AG09309 (cell line): ENCODE results near the gene FOXA3.

Experiments used
- DNase-seq: peaks from one replicate; pipeline ENCODE4 v3.0.0-alpha.2; 2010; ENCODE audit warnings: low read depth
- H3K4me3 ChIP-seq: 2 replicates; pipeline ENCODE4 v1.5.1; 2011; ENCODE audit warnings: mild to moderate bottlenecking, low read depth, low read length, moderate library complexity; ENCODE audit not compliant: control insufficient read depth
- TF ChIP-seq, protein P1 (sequence below): IDR thresholded peaks from 2 replicates; pipeline ENCODE4 v1.5.1; 2011; ENCODE audit warnings: mild to moderate bottlenecking, low read depth, low read length, inconsistent platforms; ENCODE audit not compliant: insufficient read depth, control insufficient read depth; ENCODE audit errors: missing control alignments

FOXA3 gene

DNA sequence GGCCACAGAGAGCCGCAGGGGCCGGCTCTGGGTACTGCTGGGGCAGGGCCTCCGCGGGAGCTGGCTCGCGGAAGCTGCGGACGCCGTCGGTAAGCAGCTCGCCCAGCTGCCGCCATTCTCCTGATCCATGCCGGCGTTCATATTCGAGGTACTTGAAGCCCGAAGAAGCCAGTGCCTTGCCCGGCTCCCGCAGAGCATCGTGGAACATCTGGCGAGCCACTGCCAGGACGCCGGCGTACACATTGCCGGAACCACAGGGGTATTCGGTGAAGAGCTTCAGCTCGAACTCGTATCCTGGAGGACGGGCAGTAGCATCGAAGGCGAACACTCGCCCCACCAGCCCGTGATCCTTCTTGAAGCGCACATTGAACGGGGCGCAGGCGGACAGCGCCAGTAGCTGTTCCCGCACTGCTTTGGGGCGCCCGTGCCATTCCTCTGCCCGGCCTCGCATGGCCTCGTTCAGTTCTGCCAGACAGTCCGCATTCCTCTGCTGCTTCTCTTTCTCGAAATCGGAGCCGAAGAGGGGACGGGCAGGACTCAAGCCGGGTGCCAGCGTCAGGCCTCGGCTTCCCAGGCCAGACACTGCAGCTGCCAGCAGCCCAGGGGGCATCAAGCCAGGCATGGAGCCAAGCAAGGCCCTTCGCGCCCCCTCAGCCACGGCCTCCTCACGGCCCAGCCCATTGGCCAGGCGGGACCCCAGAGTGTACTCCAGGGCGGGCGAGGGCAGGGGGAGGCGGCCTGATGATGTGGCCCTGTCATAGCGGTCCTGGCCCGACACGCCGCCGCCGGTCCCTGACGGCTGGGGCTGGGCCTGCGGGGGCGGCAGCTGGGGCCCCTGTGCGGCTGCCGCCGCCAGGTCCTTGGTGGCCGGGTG, 20.8 kb downstream of the FOXA3 start:
- no peak for DNase-seq

DNA sequence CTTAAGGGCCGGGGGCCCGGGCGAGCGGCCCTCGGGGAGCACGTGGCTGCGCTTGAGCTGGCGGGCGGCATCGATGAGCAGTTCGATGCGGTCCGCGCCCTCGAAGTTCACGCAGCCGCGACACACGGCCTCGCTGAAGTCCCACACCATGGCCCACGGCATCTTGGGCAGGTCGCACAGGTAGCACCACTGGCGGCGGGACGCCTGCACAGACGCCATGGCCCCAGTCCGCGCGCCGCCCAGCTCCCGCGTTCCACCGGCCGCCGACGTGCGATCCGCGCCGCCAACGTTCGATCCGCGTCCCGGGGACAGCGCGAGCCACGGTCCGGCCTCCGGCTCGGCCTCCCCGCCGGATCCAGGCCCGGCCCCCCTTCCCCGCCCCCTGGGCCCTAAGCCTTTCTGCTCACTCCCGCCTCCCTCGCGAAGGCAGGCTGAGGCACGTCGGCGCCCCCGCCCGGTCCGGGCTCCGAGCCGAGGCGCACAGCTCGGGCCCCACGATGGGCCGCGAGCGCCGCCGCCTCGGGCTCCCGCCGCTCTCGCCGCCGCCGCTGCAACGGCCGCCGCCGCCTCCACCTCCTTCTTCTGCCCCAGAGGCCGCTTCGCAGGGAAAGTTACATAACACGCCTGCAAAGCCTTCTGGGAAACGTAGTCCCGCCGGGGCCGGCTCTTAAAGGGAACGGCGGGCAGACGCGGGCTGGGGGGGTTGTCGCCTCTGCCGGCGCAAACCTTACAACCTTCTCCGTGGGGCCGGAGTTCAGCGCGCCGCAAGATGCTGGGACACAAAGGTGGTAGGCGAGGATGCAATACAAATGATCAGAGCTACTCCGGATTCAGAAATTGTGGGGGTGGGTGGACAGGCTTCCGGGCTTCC, 21.7 kb downstream of the FOXA3 start, which contains the start of gene IRF2BP1:
IRF2BP1 (minus strand) TSS at position 586 of the 871 bp plus-strand sequence; CDS start at position 219, 367 bp downstream.
- TF ChIP-seq, protein P1, sequence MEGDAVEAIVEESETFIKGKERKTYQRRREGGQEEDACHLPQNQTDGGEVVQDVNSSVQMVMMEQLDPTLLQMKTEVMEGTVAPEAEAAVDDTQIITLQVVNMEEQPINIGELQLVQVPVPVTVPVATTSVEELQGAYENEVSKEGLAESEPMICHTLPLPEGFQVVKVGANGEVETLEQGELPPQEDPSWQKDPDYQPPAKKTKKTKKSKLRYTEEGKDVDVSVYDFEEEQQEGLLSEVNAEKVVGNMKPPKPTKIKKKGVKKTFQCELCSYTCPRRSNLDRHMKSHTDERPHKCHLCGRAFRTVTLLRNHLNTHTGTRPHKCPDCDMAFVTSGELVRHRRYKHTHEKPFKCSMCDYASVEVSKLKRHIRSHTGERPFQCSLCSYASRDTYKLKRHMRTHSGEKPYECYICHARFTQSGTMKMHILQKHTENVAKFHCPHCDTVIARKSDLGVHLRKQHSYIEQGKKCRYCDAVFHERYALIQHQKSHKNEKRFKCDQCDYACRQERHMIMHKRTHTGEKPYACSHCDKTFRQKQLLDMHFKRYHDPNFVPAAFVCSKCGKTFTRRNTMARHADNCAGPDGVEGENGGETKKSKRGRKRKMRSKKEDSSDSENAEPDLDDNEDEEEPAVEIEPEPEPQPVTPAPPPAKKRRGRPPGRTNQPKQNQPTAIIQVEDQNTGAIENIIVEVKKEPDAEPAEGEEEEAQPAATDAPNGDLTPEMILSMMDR, result no peak
- peak within 1 kb of the TSS; percentile 62 for H3K4me3 ChIP-seq
- DNase-seq, result peak; percentile 70

More for the DNA sequence above, 20.8 kb downstream of the FOXA3 start:
- H3K4me3 ChIP-seq, result peak overlapping the region; percentile 62
- TF ChIP-seq, protein P1, result no peak

DNA sequence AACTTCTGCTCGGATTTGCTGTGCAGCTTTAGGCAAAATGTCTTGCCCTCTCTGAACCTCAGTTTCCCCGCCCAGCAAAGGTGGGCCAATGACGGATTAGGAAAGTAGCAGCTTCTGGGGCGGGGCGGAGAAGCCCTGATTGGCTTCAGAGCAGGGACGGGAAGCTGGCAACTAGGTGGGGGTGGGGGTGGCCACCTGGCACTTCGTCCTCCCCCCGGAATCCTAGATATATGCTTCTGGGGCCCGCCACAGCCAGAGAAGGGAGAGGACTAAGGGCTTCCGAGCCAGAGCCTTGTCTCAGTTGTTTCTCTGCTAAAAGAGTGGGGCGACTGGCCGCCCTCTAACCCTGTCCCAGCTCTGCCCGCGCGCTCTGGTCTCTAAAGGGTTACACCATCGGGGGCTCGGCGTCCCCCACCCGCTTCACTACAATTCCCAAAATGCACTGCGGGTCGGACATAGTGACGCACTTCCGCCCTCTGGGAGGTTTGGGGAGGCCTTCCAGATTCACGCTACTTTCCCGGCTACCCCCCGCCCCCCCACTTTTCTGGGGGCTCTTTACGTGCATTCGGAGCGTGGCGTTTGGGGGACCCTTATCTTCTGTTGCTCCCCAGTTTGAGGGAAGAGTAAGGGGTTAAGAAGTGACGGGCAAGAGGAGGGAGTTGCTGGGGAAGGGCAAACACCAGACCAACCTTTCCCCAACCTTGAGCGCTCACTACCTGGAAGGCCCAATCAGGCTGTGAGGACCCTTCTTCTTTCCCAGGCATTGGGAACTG, 22.5 kb downstream of the FOXA3 start:
- peak; percentile 73 for DNase-seq
- H3K4me3 ChIP-seq, result peak overlapping the region; percentile 62
- TF ChIP-seq, protein P1, result no peak

DNA sequence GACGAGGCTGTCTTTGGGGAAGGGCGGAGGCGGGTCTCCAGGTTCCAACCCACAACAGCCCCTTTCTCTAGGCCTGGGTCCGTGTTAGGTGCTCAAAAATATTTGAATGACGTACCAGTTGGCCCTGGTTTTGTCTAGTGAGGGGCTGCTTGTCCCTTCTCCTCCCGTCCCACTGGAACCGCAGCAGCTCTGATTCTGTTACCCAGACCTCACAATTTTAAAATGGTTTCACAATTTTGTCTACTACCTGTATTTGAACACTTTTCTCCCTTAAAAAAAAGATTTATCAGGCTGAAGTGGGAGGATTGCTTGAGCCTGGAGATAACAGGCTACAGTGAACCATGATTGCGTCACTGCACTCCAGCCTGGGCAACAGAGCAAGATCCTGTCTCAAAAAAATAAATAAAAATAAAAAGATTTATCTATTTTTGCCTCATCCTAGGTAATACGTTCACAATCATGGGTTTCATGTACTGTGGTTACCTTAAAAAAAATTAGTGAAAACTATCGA, 23.1 kb downstream of the FOXA3 start:
- TF ChIP-seq, protein P1, result no peak
- DNase-seq, result no peak
- H3K4me3 ChIP-seq, result peak overlapping the region; percentile 62

DNA sequence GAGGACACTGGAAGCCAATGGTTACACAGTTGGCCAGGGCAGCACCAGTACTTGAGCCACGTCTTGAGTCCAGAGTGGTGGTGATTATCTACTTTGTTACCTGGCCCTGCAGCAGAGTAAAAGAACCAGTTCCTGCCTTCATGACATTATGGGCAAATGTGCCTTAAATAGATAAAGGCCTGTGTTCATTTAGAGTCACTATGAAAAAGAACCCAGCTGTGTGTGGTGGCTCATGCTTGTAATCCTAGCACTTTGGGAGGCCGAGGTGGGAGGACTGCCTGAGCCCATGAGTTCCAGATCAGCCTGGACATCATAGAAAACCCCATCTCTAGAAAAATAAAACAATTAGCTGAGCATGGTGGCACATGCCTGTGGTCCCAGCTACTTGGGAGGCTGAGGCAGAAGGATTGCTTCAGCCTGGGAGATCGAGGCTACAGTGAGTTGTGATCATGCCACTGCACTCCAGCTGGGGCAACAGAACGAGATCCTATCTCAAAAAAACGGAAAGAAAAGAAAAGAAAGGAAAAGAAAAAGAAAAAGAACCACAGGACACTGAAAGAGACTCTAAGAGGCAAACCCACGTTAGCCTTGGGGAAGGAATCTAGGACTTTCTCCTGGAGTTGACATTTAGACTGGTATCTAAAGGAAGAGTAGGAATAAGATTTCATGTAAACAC, 25.2 kb downstream of the FOXA3 start:
- TF ChIP-seq, protein P1, result no peak
- H3K4me3 ChIP-seq, result no peak overlapping the region
- no peak for DNase-seq
